GM12872 (cell line): Measurements from ENCODE around the gene LRRIQ1.

Experiments
- CTCF ChIP-seq: IDR thresholded peaks from 3 replicates; pipeline ENCODE4 v1.5.1; 2011; ENCODE audit warnings: low read depth, mild to moderate bottlenecking, low read length, moderate library complexity; ENCODE audit not compliant: insufficient read depth

Gene LRRIQ1

GRCh38 chr12:85057370-85057963 lies 21.3 kb downstream of the LRRIQ1 start:
- TF ChIP-seq CTCF: peak; percentile 75

- no peak for TF ChIP-seq CTCF
Measured at GRCh38 chr12:85058339-85058738, 22.2 kb downstream of the LRRIQ1 start.

GRCh38 chr12:85059594-85059993 lies 23.4 kb downstream of the LRRIQ1 start:
- TF ChIP-seq CTCF: no peak

- no peak for TF ChIP-seq CTCF
Measured at GRCh38 chr12:85060916-85061315, 24.8 kb downstream of the LRRIQ1 start.

GRCh38 chr12:85065837-85066482 lies 29.8 kb downstream of the LRRIQ1 start:
- TF ChIP-seq CTCF: no peak

- no peak for TF ChIP-seq CTCF
Measured at GRCh38 chr12:85072826-85073225, 36.7 kb downstream of the LRRIQ1 start.

GRCh38 chr12:85076688-85077430 lies 40.7 kb downstream of the LRRIQ1 start:
- peak; percentile 45 for TF ChIP-seq CTCF
